Stomach (tissue), 9 donors: Measurements from ENCODE around the gene PLAC9. TPM values are rescaled to one million over a fixed set of nuclear protein-coding genes. Genes with fewer than 3 reads are reported as not detected.

ENCODE experiments used
- DNase-seq, 2 donors: peaks; one replicate each; pipeline versions ENCODE4 v3.0.0 to v3.0.0-alpha.2; 2013 to 2019
- H3K27ac ChIP-seq, 5 donors: fragments of 200-600 bp in 4 of 5; sonication (generic) in 4 of 5; one replicate each; pipeline ENCODE4 v1.5.1; 2013 to 2019; ENCODE audit warnings: mild to moderate bottlenecking in 1 of 5, moderate library complexity in 1 of 5
- H3K27me3 ChIP-seq, 3 donors: fragments of 200-600 bp; sonication (generic); one replicate each; pipeline ENCODE4 v1.5.1; 2017 to 2019; ENCODE audit warnings: mixed run types in 1 of 3
- H3K36me3 ChIP-seq, 4 donors: fragments of 200-600 bp; sonication (generic); 1 replicate in 3 of 4; 2 replicates in 1 of 4; pipeline ENCODE4 v1.5.1; 2016 to 2019
- H3K4me1 ChIP-seq, 4 donors: fragments of 200-600 bp; sonication (generic); one replicate each; pipeline ENCODE4 v1.5.1; 2016 to 2019
- H3K4me3 ChIP-seq, 4 donors: fragments of 200-600 bp; sonication (generic) in 3 of 4; one replicate each; pipeline ENCODE4 v1.5.1; 2016 to 2019; ENCODE audit warnings: mild to moderate bottlenecking in 1 of 4
- H3K9me3 ChIP-seq, 4 donors: fragments of 200-600 bp; sonication (generic); one replicate each; pipeline ENCODE4 v1.5.1; 2016 to 2019
- CTCF ChIP-seq, 7 experiments: fragments of 450-650 bp in 4 of 7; fragments of 200-600 bp in 3 of 7; sonication (generic) in 3 of 7; IDR thresholded peaks; one replicate each; pipeline ENCODE4 v1.5.1; 2016 to 2019; ENCODE audit warnings: antibody characterized with exemption in 7 of 7, control low read depth in 2 of 7, mild to moderate bottlenecking in 1 of 7
- EP300 ChIP-seq: sonication (generic); formaldehyde crosslinking; IDR thresholded peaks from one replicate; pipeline ENCODE4 v1.6.1; 2017; ENCODE audit warnings: antibody characterized with exemption
- POLR2A ChIP-seq, 4 donors: fragments of 450-650 bp; IDR thresholded peaks; one replicate each; pipeline ENCODE4 v1.6.1; 2016; ENCODE audit warnings: antibody characterized with exemption in 4 of 4, control low read depth in 2 of 4, mild to moderate bottlenecking in 1 of 4, moderate library complexity in 1 of 4
- POLR2AphosphoS5 ChIP-seq, 3 donors: sonication (generic); formaldehyde crosslinking; IDR thresholded peaks; one replicate each; pipeline ENCODE4 v1.6.1; 2016; ENCODE audit warnings: antibody characterized with exemption in 3 of 3
- WGBS, 5 donors: extraction: QIAGEN DNeasy Blood & Tissue Kit in 3 of 5; methylation state at CpG; one replicate each; pipeline versions ENCODE4 v1.1.5 to v1.1.7; 2013 to 2018; 5-methylcytosine and 5-hydroxymethylcytosine counted together
- intact Hi-C: fragments of 100-400 bp; cut with DNase I; formaldehyde crosslinking; loops from one replicate; pipeline ENCODE4 v1.15.1; 2023; ENCODE audit warnings: low total_unique reads
- polyA plus RNA-seq, 3 donors: library from polyadenylated mRNA; stranded (reverse); fragments of 200-250 nt; gene quantifications; one replicate each; pipeline ENCODE4 v1.2.3, GENCODE V29; 2013
- total RNA-seq, 5 donors: library from RNA; depleted of rRNA; stranded (reverse); fragments of >200 nt; gene quantifications; one replicate each; pipeline versions ENCODE4 v1.1.0 to v1.2.3, GENCODE V29; 2014 to 2016
- donor health status: healthy with polysubstance abuse.
- donor health status: Bipolar disorder and iron deficiency.
- donor health status: healthy.

PLAC9 gene
- total and polyA plus RNA-seq, 8 donors, result 2.0 to 37.4 (median 20.3) TPM; not detected in 2

- intact Hi-C loops, result no loop called here
- DNase-seq, result no peak
- no peak overlapping the region for H3K4me3 ChIP-seq
- 59 to 98% (median 85%) methylated on average over 2 to 3 of the region's 3 CpGs for WGBS, 5 donors
- TF ChIP-seq POLR2AphosphoS5 (IDR thresholded peaks at IDR 0.05), result no peak
- no peak for TF ChIP-seq POLR2A (IDR thresholded peaks at IDR 0.05)
- TF ChIP-seq EP300, result no peak
- no peak for TF ChIP-seq CTCF (IDR thresholded peaks at IDR 0.05)
- peaks cover 26 to 47% (median 37%) of the 10 kb centered on the region in 4 donors for H3K4me1 ChIP-seq
- H3K27me3 ChIP-seq, result no peaks in the 10 kb centered on the region
- H3K27ac ChIP-seq, result peak overlapping the region in 3 of 5 donors; percentile 40 to 87 (median 86)
- peaks cover 41 to 100% (median 96%) of the 10 kb centered on the region in 4 donors for H3K36me3 ChIP-seq
- no peaks in the 10 kb centered on the region for H3K9me3 ChIP-seq
Observed at GRCh38 chr10:80153460-80153859, 20.9 kb downstream of the PLAC9 start.

- H3K27ac ChIP-seq, result peak overlapping the region; percentile 65 to 87 (median 80)
- WGBS, 5 donors, result 52 to 73% (median 62%) methylated on average over 5 of the region's 5 CpGs
- no peak overlapping the region for H3K4me3 ChIP-seq
- H3K36me3 ChIP-seq, result peaks cover 41 to 100% (median 98%) of the 10 kb centered on the region in 4 donors
- peaks cover 37 to 59% (median 48%) of the 10 kb centered on the region in 4 donors for H3K4me1 ChIP-seq
- no peaks in the 10 kb centered on the region for H3K27me3 ChIP-seq
- no peaks in the 10 kb centered on the region for H3K9me3 ChIP-seq
- intact Hi-C loops, result no loop called here
- no peak for DNase-seq
- no peak for TF ChIP-seq EP300
- no peak for TF ChIP-seq POLR2AphosphoS5 (IDR thresholded peaks at IDR 0.05)
- no peak for TF ChIP-seq CTCF (IDR thresholded peaks at IDR 0.05)
- no peak for TF ChIP-seq POLR2A (IDR thresholded peaks at IDR 0.05)
Observed at GRCh38 chr10:80154626-80154977, 22.1 kb downstream of the PLAC9 start.

GRCh38 chr10:80154978-80155695, 22.6 kb downstream of the PLAC9 start:
- H3K36me3 ChIP-seq, result peaks cover 43 to 100% (median 98%) of the 10 kb centered on the region in 4 donors
- no peak overlapping the region for H3K4me3 ChIP-seq
- 34 to 54% (median 42%) methylated on average over 10 of the region's 10 CpGs for WGBS, 5 donors
- H3K27me3 ChIP-seq, result no peaks in the 10 kb centered on the region
- peak; percentile 77 to 80 for DNase-seq
- intact Hi-C loops, result loop anchor here (5.0 kb wide), 1 partner anchor 52 kb away; the partner anchor contains the start of gene ANXA11
- peak overlapping the region; percentile 65 to 87 (median 80) for H3K27ac ChIP-seq
- TF ChIP-seq EP300, result no peak
- no peak for TF ChIP-seq POLR2A (IDR thresholded peaks at IDR 0.05)
- no peak for TF ChIP-seq CTCF (IDR thresholded peaks at IDR 0.05)
- TF ChIP-seq POLR2AphosphoS5 (IDR thresholded peaks at IDR 0.05), result peak in 2 of 3 donors; percentile 66 to 89
- H3K9me3 ChIP-seq, result no peaks in the 10 kb centered on the region
- peaks cover 39 to 61% (median 52%) of the 10 kb centered on the region in 4 donors for H3K4me1 ChIP-seq

- WGBS, 5 donors, result 77 to 81% (median 79%) methylated on average over 8 of the region's 8 CpGs
- no peaks in the 10 kb centered on the region for H3K27me3 ChIP-seq
- no peak for DNase-seq
- H3K4me3 ChIP-seq, result no peak overlapping the region
- no peaks in the 10 kb centered on the region for H3K9me3 ChIP-seq
- TF ChIP-seq CTCF (IDR thresholded peaks at IDR 0.05), result no peak
- no peak for TF ChIP-seq EP300
- no peak for TF ChIP-seq POLR2AphosphoS5 (IDR thresholded peaks at IDR 0.05)
- no peak for TF ChIP-seq POLR2A (IDR thresholded peaks at IDR 0.05)
- intact Hi-C loops, result loop anchor here (5.0 kb wide), 1 partner anchor 52 kb away; the partner anchor contains the start of gene ANXA11
- peaks cover 39 to 67% (median 52%) of the 10 kb centered on the region in 4 donors for H3K4me1 ChIP-seq
- peaks cover 47 to 100% (median 99%) of the 10 kb centered on the region in 4 donors for H3K36me3 ChIP-seq
- peak overlapping the region; percentile 65 to 87 (median 80) for H3K27ac ChIP-seq
Observed at GRCh38 chr10:80155696-80156215, 23.2 kb downstream of the PLAC9 start.
